Thymus (tissue), 11 donors: ENCODE measurements around the gene TMPO. TPM values are rescaled to one million over a fixed set of nuclear protein-coding genes. Genes with fewer than 3 reads are reported as not detected.
"Not testable (repeated sequence)": the region's sequence is repeated elsewhere in the genome, so short reads cannot be mapped to it uniquely, and the experiment has no call there.

Source experiments
- DNase-seq, 9 donors: peaks; one replicate each; pipeline ENCODE4 v3.0.0-alpha.2; 2013; ENCODE audit warnings: low spot score in 9 of 9, low read depth in 6 of 9, missing footprints in 1 of 9
- H3K27ac ChIP-seq, 2 donors: one replicate each; pipeline ENCODE4 v1.5.1; 2013; ENCODE audit warnings: control low read depth in 1 of 2, low read depth in 1 of 2, low read length in 1 of 2, mild to moderate bottlenecking in 1 of 2, moderate library complexity in 1 of 2
- H3K27me3 ChIP-seq, 2 donors: one replicate each; pipeline ENCODE4 v1.5.1; 2013; ENCODE audit warnings: low read length in 1 of 2; ENCODE audit not compliant: control insufficient read depth in 2 of 2, insufficient read depth in 1 of 2
- H3K36me3 ChIP-seq, 2 donors: one replicate each; pipeline ENCODE4 v1.5.1; 2013; ENCODE audit warnings: low read length in 1 of 2, mild to moderate bottlenecking in 1 of 2, moderate library complexity in 1 of 2; ENCODE audit not compliant: control insufficient read depth in 2 of 2, insufficient read depth in 2 of 2
- H3K4me1 ChIP-seq, 2 donors: one replicate each; pipeline ENCODE4 v1.5.1; 2013; ENCODE audit warnings: low read length in 2 of 2; ENCODE audit not compliant: control insufficient read depth in 2 of 2, insufficient read depth in 2 of 2
- H3K4me3 ChIP-seq, 2 donors: one replicate each; pipeline ENCODE4 v1.5.1; 2013; ENCODE audit warnings: low read length in 2 of 2, control low read depth in 1 of 2, mild to moderate bottlenecking in 1 of 2
- H3K9me3 ChIP-seq, 2 donors: one replicate each; pipeline ENCODE4 v1.5.1; 2013; ENCODE audit warnings: low read length in 1 of 2, mild to moderate bottlenecking in 1 of 2; ENCODE audit not compliant: control insufficient read depth in 2 of 2, insufficient read depth in 1 of 2
- WGBS: extraction: QIAGEN DNeasy Blood & Tissue Kit; methylation state at CpG from one replicate; pipeline ENCODE4 v1.1.7; 2013; 5-methylcytosine and 5-hydroxymethylcytosine counted together
- polyA plus RNA-seq: library from polyadenylated mRNA; stranded (reverse); fragments of 200-250 nt; gene quantifications from one replicate; pipeline ENCODE4 v1.2.3, GENCODE V29; 2013
- total RNA-seq: library from RNA; stranded (reverse); fragments of 120-200 nt; gene quantifications from one replicate; pipeline ENCODE4 v1.2.4, GENCODE V29; 2013
- donor health status: healthy.

Gene TMPO
- total and polyA plus RNA-seq, 2 donors = 89.7 to 271 TPM

DNA sequence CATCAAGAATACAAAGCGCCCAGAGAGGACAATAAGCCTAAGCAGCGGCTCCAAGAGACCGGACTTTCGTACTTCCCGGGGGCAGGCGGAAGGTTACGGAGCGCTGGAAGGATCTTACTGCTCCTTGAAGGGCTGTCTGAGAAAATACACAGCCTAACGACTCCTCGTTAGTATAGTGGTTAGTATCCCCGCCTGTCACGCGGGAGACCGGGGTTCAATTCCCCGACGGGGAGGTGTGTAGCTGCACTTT is 12.1 kb upstream of the TMPO start:
- peak overlapping the region; percentile 59 to 85 for H3K4me3 ChIP-seq
- peaks cover 0 to 4% of the 10 kb centered on the region in 2 donors for H3K9me3 ChIP-seq
- no peaks in the 10 kb centered on the region for H3K36me3 ChIP-seq
- peak in 7 of 9 donors; percentile 81 to 98 (median 90) for DNase-seq
- H3K4me1 ChIP-seq = peaks cover 0 to 6% of the 10 kb centered on the region in 2 donors
- WGBS = under 1% methylated on average over 16 of the region's 16 CpGs
- no peaks in the 10 kb centered on the region for H3K27me3 ChIP-seq
- peak overlapping the region; percentile 99 for H3K27ac ChIP-seq

DNA sequence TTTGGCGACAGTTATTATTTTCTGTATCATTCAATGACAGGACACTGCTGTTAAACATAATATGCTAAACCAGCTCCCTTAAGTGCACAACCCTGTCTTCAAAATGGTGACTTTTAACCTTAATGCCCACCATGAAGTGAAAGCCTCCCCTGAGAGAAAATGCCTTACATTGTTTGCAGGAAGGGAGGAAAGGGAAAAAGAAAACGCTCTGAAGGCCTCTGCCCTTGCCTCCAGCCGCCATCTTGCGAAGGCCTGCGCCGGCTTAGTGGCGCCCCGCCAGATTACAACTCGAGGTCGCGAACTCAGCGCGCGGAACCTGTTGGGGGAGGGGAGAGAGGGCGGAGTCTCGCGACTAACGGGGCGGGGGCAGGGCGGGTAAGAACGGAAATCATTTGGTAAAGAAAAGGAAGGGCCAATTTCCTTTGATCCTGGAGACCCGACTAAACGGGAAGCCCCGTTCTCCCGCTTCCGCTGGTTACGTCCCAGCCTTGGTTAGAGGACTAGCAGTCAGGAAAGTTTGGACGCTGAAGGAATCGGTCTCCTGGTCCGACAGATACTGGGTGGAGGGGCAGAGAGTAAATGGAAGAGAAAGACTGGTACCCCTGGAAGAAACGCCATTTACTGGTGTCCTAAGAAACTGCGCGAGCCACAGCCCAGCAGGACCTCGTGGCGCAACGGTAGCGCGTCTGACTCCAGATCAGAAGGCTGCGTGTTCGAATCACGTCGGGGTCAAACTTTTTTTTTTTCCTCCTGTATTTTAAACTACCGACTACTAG is 11.6 kb upstream of the TMPO start:
- no peaks in the 10 kb centered on the region for H3K36me3 ChIP-seq
- H3K4me3 ChIP-seq = peak overlapping the region; percentile 59 to 85
- WGBS = under 1% methylated on average over 43 of the region's 43 CpGs
- peak; percentile 91 to 97 (median 95) for DNase-seq
- no peaks in the 10 kb centered on the region for H3K27me3 ChIP-seq
- H3K9me3 ChIP-seq = peaks cover 0 to 4% of the 10 kb centered on the region in 2 donors
- H3K27ac ChIP-seq = peak overlapping the region; percentile 99
- H3K4me1 ChIP-seq = peaks cover 0 to 6% of the 10 kb centered on the region in 2 donors

GRCh38 chr12:98504368-98504617 is 11.1 kb upstream of the TMPO start:
- DNase-seq = no peak
- H3K27ac ChIP-seq = peak overlapping the region; percentile 99
- 26% methylated on average over 3 of the region's 3 CpGs for WGBS
- H3K9me3 ChIP-seq = peaks cover 0 to 4% of the 10 kb centered on the region in 2 donors
- H3K36me3 ChIP-seq = no peaks in the 10 kb centered on the region
- H3K4me1 ChIP-seq = peaks cover 0 to 6% of the 10 kb centered on the region in 2 donors
- H3K27me3 ChIP-seq = no peaks in the 10 kb centered on the region
- H3K4me3 ChIP-seq = peak overlapping the region; percentile 59 to 85

DNA sequence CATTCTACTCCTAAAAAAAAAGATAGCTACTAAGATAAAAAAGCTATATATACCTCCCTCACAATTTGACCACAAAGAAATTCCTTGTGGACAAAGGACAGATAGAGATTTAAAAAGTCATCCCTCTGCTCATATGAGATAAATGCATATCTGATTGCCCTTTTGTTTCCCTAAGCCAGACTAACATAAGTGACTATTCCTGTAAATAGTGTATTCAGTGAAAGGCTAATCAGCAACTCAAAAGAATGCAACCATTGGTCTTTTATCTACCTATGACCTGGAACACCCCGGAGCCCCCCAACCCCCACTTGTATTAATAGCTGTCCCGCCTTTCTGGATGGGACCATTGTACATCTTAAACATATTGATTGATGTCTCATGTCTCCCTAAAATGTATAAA is 6.3 kb upstream of the TMPO start:
- WGBS = 92% methylated on average over 2 of the region's 2 CpGs
- H3K36me3 ChIP-seq = peaks cover 0 to 4% of the 10 kb centered on the region in 2 donors
- H3K9me3 ChIP-seq = no peaks in the 10 kb centered on the region

DNA sequence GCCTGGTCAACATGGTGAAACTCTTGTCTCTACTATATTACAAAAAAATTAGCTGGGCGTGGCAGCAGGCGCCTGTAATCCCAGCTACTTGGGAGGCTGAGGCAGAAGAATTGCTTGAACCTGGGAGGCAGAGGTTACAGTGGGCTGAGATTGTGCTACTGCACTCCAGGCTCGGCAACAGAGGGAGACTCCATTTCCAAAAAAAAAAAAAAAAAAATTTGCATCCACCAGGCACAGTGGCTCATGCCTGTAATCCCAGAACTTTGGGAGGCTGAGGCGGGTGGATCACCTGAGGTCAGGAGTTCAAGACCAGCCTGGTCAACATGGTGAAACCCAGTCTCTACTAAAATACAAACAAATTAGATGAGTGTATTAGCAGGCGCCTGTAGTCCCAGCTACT is 3.6 kb upstream of the TMPO start:
- H3K27ac ChIP-seq, H3K27me3 ChIP-seq, H3K36me3 ChIP-seq, DNase-seq, H3K9me3 ChIP-seq, H3K4me3 ChIP-seq, H3K4me1 ChIP-seq: not testable (repeated sequence)
- 99% methylated on average over 5 of the region's 5 CpGs for WGBS

More for the DNA sequence above, 6.3 kb upstream of the TMPO start:
- Histone ChIP-seq H3K4me3 (no peak overlapping the region), H3K27ac (no peak overlapping the region), H3K27me3 (no peaks in the 10 kb centered on the region), H3K4me1 (peaks cover 7 to 12% of the 10 kb centered on the region in 2 donors)
- no peak for DNase-seq

GRCh38 chr12:98513379-98514322 is 1.7 kb upstream of the TMPO start:
- peaks cover 0 to 5% of the 10 kb centered on the region in 2 donors for H3K9me3 ChIP-seq
- H3K27me3 ChIP-seq = no peaks in the 10 kb centered on the region
- peak in 1 of 9 donors; percentile 30 for DNase-seq
- H3K27ac ChIP-seq = peak overlapping the region; percentile 18 to 100
- peak overlapping the region; percentile 18 to 99 for H3K4me3 ChIP-seq
- H3K36me3 ChIP-seq = peaks cover 0 to 6% of the 10 kb centered on the region in 2 donors
- H3K4me1 ChIP-seq = peaks cover 12% of the 10 kb centered on the region in 2 donors
- 77% methylated on average over 8 of the region's 8 CpGs for WGBS

DNA sequence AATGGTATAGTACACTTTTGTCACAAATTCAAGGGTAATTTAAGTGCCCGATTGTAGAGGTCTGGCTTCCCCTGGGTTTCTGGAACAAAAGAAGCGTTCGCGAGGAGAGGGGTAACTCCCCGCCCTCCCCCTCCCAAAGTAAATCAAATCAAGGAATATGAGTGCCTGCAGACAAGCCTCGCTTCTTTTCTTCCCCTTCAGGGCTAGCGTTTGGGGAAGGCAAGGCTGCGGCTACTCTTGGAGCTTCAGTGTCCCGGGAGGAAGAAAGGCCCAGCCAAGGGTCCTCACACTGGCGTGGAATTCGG is 456 bp upstream of the TMPO start:
- no peak for DNase-seq
- H3K4me1 ChIP-seq = peaks cover 14 to 17% of the 10 kb centered on the region in 2 donors
- H3K9me3 ChIP-seq = peaks cover 0 to 10% of the 10 kb centered on the region in 2 donors

DNA sequence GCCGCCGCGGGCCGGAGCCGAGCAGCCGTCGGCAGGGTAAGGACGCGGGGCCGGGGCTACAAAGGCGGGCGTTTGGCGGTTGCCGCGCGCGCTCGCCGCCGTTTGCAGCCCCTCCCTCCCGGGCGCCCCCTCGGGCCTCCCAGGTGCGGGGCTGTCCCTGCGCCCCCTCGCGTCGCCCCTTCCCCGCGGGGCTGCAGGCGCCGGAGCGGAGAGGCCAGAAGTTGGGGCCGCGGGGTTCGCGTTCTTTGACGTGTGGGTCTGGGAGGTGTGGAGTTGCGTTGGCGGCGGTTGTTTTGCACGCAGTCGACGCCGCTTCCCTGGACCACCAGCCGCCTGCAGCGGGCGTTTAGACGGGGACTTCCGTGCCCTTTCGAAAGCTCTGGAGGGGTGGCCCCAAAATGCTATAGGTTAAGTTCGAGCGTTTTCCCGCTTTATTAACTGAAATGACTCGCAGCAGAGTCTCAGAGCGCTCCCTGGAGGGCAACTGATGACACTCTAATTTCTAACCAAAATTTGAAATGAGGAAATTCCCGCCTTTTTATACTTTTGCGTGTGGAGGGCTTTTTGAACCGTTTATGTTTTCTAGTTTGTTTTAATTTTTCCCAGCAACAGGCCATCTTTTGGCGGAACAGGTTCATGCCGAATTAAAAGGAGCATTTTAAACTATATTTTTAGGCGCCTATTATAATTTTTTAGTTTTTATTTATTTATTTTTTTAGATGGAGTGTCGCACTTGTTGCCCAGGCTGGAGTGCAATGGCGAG is 902 bp downstream of the TMPO start:
- Histone ChIP-seq H3K27ac (peak overlapping the region; percentile 99 to 100), H3K9me3 (peaks cover 0 to 10% of the 10 kb centered on the region in 2 donors), H3K4me1 (peaks cover 16 to 23% of the 10 kb centered on the region in 2 donors), H3K4me3 (peak overlapping the region; percentile 64 to 99), H3K36me3 (peaks cover 0 to 13% of the 10 kb centered on the region in 2 donors), H3K27me3 (no peaks in the 10 kb centered on the region)
- under 1% methylated on average over 64 of the region's 64 CpGs for WGBS
- peak; percentile 77 to 97 (median 91) for DNase-seq

More for the DNA sequence above, 456 bp upstream of the TMPO start:
- Histone ChIP-seq H3K36me3 (peaks cover 0 to 13% of the 10 kb centered on the region in 2 donors), H3K27ac (peak overlapping the region; percentile 99 to 100), H3K4me3 (peak overlapping the region; percentile 64 to 99), H3K27me3 (no peaks in the 10 kb centered on the region)
- under 1% methylated on average over 11 of the region's 11 CpGs for WGBS
